ENCODE results near the gene ARPC1B.
A peak's percentile ranks its signal among the peaks of the same experiment; 100 is the strongest.

ARPC1B gene

DNA sequence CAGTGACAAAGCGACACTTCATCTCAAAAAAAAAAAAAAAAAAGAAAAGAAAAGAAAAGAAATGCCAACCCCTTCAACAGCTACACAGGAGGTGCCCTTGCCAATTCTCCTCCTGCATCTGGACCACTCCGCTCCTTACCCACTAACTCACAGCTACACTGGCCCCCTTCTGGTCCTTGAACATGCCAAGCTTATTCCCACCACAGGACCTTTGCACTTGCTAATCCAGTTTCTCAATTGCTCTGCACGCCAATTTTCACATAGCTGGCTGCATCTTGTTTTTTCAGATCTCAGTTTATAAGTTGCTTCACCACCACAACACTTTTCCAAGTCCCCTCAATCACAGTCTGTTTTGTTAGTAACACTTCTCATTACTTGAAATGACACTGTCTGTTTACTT, 28.3 kb downstream of the ARPC1B start:
- Histone ChIP-seq H2AK5ac (ENCODE audit: low read length, severe bottlenecking) (no peak overlapping the region), H3K18ac (ENCODE audit: low read depth in 1 of 2, low read length in 2 of 2) (no peak overlapping the region), H3K4ac (ENCODE audit: low read depth in 1 of 2, low read length in 2 of 2) (no peak overlapping the region), H3K27me3 (ENCODE audit: control insufficient read depth in 1 of 2, insufficient read depth in 1 of 2, low read length in 2 of 2) (no peaks in the 10 kb centered on the region), H2AFZ (ENCODE audit: low read depth, low read length) (no peak overlapping the region), H3K9me3 (ENCODE audit: control insufficient read depth, low read length) (no peaks in the 10 kb centered on the region), H3K9ac (ENCODE audit: low read length) (no peak overlapping the region), H2BK5ac (ENCODE audit: low read depth, low read length, poor library complexity, severe bottlenecking) (no peak overlapping the region), H2BK12ac (ENCODE audit: low read length in 2 of 2) (no peak overlapping the region), H4K91ac (ENCODE audit: low read length) (no peak overlapping the region), H2BK120ac (ENCODE audit: low read depth, low read length) (no peak overlapping the region), H3K23ac (ENCODE audit: low read length in 2 of 2) (no peak overlapping the region), H3K4me2 (ENCODE audit: low read length, poor library complexity, severe bottlenecking) (no peak overlapping the region), H4K8ac (ENCODE audit: low read length) (no peak overlapping the region), H3K79me1 (replicated peaks; ENCODE audit: low read length, poor library complexity, severe bottlenecking) (peaks cover 36% of the 10 kb centered on the region), H3K36me3 (ENCODE audit: control insufficient read depth in 1 of 2, insufficient read depth in 2 of 2, low read depth in 1 of 2, low read length in 2 of 2) (peaks cover 58 to 67% of the 10 kb centered on the region in 2 experiments), H3K27ac (ENCODE audit: low read length, poor library complexity, severe bottlenecking) (no peak overlapping the region), H3K14ac (ENCODE audit: low read length in 2 of 2) (no peak overlapping the region), H2BK15ac (ENCODE audit: low read depth, poor library complexity, severe bottlenecking) (no peak overlapping the region), H3K4me3 (ENCODE audit: insufficient read depth in 1 of 2, low read depth in 1 of 2, low read length in 2 of 2) (no peak overlapping the region), H3K4me1 (ENCODE audit: control insufficient read depth, insufficient read depth, low read depth, low read length) (peaks cover 19% of the 10 kb centered on the region)
- 97% methylated on average over 3 of the region's 3 CpGs for WGBS
- DNase-seq: no peak

DNA sequence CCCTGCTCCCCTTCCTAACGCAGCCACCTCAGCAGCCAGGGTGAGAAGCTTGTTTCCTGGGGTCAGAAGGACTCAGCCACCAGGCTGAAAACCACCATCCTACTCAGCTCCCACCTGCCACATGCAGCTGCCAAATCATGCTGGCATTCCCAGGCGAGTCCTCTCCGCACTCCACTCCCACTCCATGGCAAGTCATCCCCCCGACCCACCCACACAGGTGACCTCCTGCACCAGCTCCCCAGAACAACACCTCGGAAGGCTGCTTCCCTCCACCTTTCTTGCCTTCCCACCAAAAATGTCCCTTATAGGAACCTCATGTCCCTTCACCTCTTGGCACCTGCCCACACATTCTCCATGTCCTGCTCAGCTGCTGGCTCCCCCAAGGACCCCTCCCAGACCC, 29.2 kb downstream of the ARPC1B start:
- Histone ChIP-seq H3K36me3 (ENCODE audit: control insufficient read depth in 1 of 2, insufficient read depth in 2 of 2, low read depth in 1 of 2, low read length in 2 of 2) (peaks cover 49 to 58% of the 10 kb centered on the region in 2 experiments), H3K4me1 (ENCODE audit: control insufficient read depth, insufficient read depth, low read depth, low read length) (peaks cover 19% of the 10 kb centered on the region), H3K9me3 (ENCODE audit: control insufficient read depth, low read length) (no peaks in the 10 kb centered on the region), H3K27ac (ENCODE audit: low read length, poor library complexity, severe bottlenecking) (no peak overlapping the region), H2BK120ac (ENCODE audit: low read depth, low read length) (no peak overlapping the region), H4K8ac (ENCODE audit: low read length) (no peak overlapping the region), H2BK15ac (ENCODE audit: low read depth, poor library complexity, severe bottlenecking) (no peak overlapping the region), H2AK5ac (ENCODE audit: low read length, severe bottlenecking) (no peak overlapping the region), H2BK12ac (ENCODE audit: low read length in 2 of 2) (peak overlapping the region in 1 of 2 experiments; percentile 40), H3K79me1 (replicated peaks; ENCODE audit: low read length, poor library complexity, severe bottlenecking) (peaks cover 35% of the 10 kb centered on the region), H2AFZ (ENCODE audit: low read depth, low read length) (no peak overlapping the region), H3K27me3 (ENCODE audit: control insufficient read depth in 1 of 2, insufficient read depth in 1 of 2, low read length in 2 of 2) (no peaks in the 10 kb centered on the region), H3K9ac (ENCODE audit: low read length) (peak overlapping the region; percentile 42), H3K23ac (ENCODE audit: low read length in 2 of 2) (no peak overlapping the region), H3K14ac (ENCODE audit: low read length in 2 of 2) (no peak overlapping the region), H2BK5ac (ENCODE audit: low read depth, low read length, poor library complexity, severe bottlenecking) (no peak overlapping the region), H3K18ac (ENCODE audit: low read depth in 1 of 2, low read length in 2 of 2) (no peak overlapping the region), H4K91ac (ENCODE audit: low read length) (no peak overlapping the region), H3K4ac (ENCODE audit: low read depth in 1 of 2, low read length in 2 of 2) (no peak overlapping the region), H3K4me2 (ENCODE audit: low read length, poor library complexity, severe bottlenecking) (no peak overlapping the region), H3K4me3 (ENCODE audit: insufficient read depth in 1 of 2, low read depth in 1 of 2, low read length in 2 of 2) (no peak overlapping the region)
- WGBS: 98% methylated on average over 5 of the region's 5 CpGs
- DNase-seq: no peak

DNA sequence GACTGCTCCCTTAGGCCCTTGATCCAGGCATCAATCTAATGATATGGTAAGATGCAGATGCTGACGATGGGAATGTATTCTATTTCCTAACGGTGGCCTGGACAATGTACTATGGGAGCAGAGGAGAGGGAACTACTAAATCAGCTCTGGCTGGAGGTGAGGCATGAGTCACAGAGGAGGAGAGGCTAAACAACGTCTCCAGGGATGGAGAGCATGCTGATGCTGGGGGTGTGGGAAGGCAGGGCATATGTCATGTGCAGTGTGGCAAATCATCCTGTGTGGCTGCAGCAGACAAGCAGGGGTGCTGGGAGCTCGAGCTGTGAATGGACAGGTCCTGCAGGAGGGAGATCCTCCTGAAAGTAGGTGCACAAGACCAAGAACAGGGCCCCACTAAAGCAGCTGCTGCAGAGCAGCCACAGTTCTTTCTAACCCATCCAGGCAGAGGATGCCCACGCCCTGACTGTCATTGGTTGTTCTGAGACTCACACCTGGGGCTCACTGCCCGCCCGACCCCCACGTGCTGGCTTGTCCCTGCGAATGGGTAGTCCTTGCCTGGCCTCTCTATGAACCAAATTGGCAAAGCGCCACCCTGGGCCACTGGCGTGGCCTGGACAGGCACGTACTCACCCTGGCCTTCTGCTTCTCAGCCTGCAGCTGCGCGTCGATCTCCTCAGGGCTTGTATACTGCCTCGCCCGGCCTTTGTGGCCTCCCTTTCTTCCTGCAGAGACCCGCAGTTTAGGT, 29.9 kb downstream of the ARPC1B start:
- Histone ChIP-seq H2AFZ (ENCODE audit: low read depth, low read length) (no peak overlapping the region), H3K27ac (ENCODE audit: low read length, poor library complexity, severe bottlenecking) (no peak overlapping the region), H2BK5ac (ENCODE audit: low read depth, low read length, poor library complexity, severe bottlenecking) (no peak overlapping the region), H3K23ac (ENCODE audit: low read length in 2 of 2) (no peak overlapping the region), H3K27me3 (ENCODE audit: control insufficient read depth in 1 of 2, insufficient read depth in 1 of 2, low read length in 2 of 2) (no peaks in the 10 kb centered on the region), H3K14ac (ENCODE audit: low read length in 2 of 2) (no peak overlapping the region), H3K4ac (ENCODE audit: low read depth in 1 of 2, low read length in 2 of 2) (no peak overlapping the region), H4K8ac (ENCODE audit: low read length) (no peak overlapping the region), H3K36me3 (ENCODE audit: control insufficient read depth in 1 of 2, insufficient read depth in 2 of 2, low read depth in 1 of 2, low read length in 2 of 2) (peaks cover 42 to 51% of the 10 kb centered on the region in 2 experiments), H3K18ac (ENCODE audit: low read depth in 1 of 2, low read length in 2 of 2) (no peak overlapping the region), H3K79me1 (replicated peaks; ENCODE audit: low read length, poor library complexity, severe bottlenecking) (peaks cover 30% of the 10 kb centered on the region), H4K91ac (ENCODE audit: low read length) (no peak overlapping the region), H3K4me2 (ENCODE audit: low read length, poor library complexity, severe bottlenecking) (no peak overlapping the region), H2BK120ac (ENCODE audit: low read depth, low read length) (no peak overlapping the region), H3K9me3 (ENCODE audit: control insufficient read depth, low read length) (no peaks in the 10 kb centered on the region), H3K4me3 (ENCODE audit: insufficient read depth in 1 of 2, low read depth in 1 of 2, low read length in 2 of 2) (peak overlapping the region in 1 of 2 experiments; percentile 22), H2AK5ac (ENCODE audit: low read length, severe bottlenecking) (no peak overlapping the region), H2BK12ac (ENCODE audit: low read length in 2 of 2) (no peak overlapping the region), H3K9ac (ENCODE audit: low read length) (peak overlapping the region; percentile 42), H3K4me1 (ENCODE audit: control insufficient read depth, insufficient read depth, low read depth, low read length) (peaks cover 19% of the 10 kb centered on the region), H2BK15ac (ENCODE audit: low read depth, poor library complexity, severe bottlenecking) (no peak overlapping the region)
- DNase-seq: peak; percentile 37
- 91% methylated on average over 18 of the region's 18 CpGs for WGBS

DNA sequence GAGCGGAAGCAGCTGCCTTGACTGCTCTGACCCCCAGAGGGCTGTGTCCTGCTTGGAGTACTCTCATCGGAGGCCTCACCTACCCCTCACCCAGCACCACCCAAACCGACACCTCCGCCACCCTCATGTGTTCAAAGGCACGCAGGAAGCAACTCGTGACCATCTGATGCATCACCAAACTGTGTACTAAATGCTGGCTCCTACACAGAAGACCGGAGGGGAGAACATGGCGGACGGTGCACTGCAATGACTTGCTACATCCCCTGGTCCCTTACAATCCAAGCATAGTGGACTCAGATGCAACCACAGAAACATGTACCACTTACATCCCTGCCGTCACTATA, 30.4 kb downstream of the ARPC1B start:
- H3K36me3 ChIP-seq (ENCODE audit: control insufficient read depth in 1 of 2, insufficient read depth in 2 of 2, low read depth in 1 of 2, low read length in 2 of 2): peaks cover 37 to 46% of the 10 kb centered on the region in 2 experiments
- H3K4me2 ChIP-seq (ENCODE audit: low read length, poor library complexity, severe bottlenecking): no peak overlapping the region
- H3K23ac ChIP-seq (ENCODE audit: low read length in 2 of 2): no peak overlapping the region
- no peak overlapping the region for H3K18ac ChIP-seq (ENCODE audit: low read depth in 1 of 2, low read length in 2 of 2)
- no peak overlapping the region for H4K91ac ChIP-seq (ENCODE audit: low read length)
- no peak overlapping the region for H2BK120ac ChIP-seq (ENCODE audit: low read depth, low read length)
- 97% methylated on average over 10 of the region's 10 CpGs for WGBS
- peaks cover 19% of the 10 kb centered on the region for H3K4me1 ChIP-seq (ENCODE audit: control insufficient read depth, insufficient read depth, low read depth, low read length)
- no peak overlapping the region for H2AK5ac ChIP-seq (ENCODE audit: low read length, severe bottlenecking)
- no peak overlapping the region for H2BK12ac ChIP-seq (ENCODE audit: low read length in 2 of 2)
- H3K4ac ChIP-seq (ENCODE audit: low read depth in 1 of 2, low read length in 2 of 2): no peak overlapping the region
- H3K27ac ChIP-seq (ENCODE audit: low read length, poor library complexity, severe bottlenecking): no peak overlapping the region
- no peak for DNase-seq
- peak overlapping the region; percentile 20 for H3K9ac ChIP-seq (ENCODE audit: low read length)
- no peak overlapping the region for H4K8ac ChIP-seq (ENCODE audit: low read length)
- no peaks in the 10 kb centered on the region for H3K9me3 ChIP-seq (ENCODE audit: control insufficient read depth, low read length)
- peaks cover 27% of the 10 kb centered on the region for H3K79me1 ChIP-seq (replicated peaks; ENCODE audit: low read length, poor library complexity, severe bottlenecking)
- peak overlapping the region in 1 of 2 experiments; percentile 22 for H3K4me3 ChIP-seq (ENCODE audit: insufficient read depth in 1 of 2, low read depth in 1 of 2, low read length in 2 of 2)
- H2AFZ ChIP-seq (ENCODE audit: low read depth, low read length): no peak overlapping the region
- no peaks in the 10 kb centered on the region for H3K27me3 ChIP-seq (ENCODE audit: control insufficient read depth in 1 of 2, insufficient read depth in 1 of 2, low read length in 2 of 2)
- no peak overlapping the region for H2BK15ac ChIP-seq (ENCODE audit: low read depth, poor library complexity, severe bottlenecking)
- no peak overlapping the region for H3K14ac ChIP-seq (ENCODE audit: low read length in 2 of 2)
- no peak overlapping the region for H2BK5ac ChIP-seq (ENCODE audit: low read depth, low read length, poor library complexity, severe bottlenecking)
